Neural progenitor cell (in vitro differentiated cells): ENCODE measurements around the gene KCNMB2.

Experiments used
- CTCF ChIP-seq: fragments of 200-600 bp; sonication (generic); IDR thresholded peaks from 2 replicates; pipeline ENCODE4 v1.5.1; 2017; ENCODE audit warnings: antibody characterized with exemption, mild to moderate bottlenecking
- EZH2phosphoT487 ChIP-seq: fragments of 200-600 bp; sonication (generic); IDR thresholded peaks from 2 replicates; pipeline ENCODE4 v1.6.1; 2017; ENCODE audit warnings: antibody characterized with exemption

GRCh38 chr3:178498871-178499270 is 37.4 kb upstream of the KCNMB2 start:
- TF ChIP-seq CTCF = no peak
- no peak for TF ChIP-seq EZH2phosphoT487
